H1 (cell line): ENCODE results near the gene PELI2.

Experiments
- EZH2 ChIP-seq: fragments of 200-600 bp; sonication (generic); IDR thresholded peaks from 2 replicates; pipeline ENCODE4 v1.7.1; 2012; ENCODE audit warnings: low read depth, mild to moderate bottlenecking, moderate library complexity, low read length, inconsistent platforms; ENCODE audit not compliant: severe bottlenecking
- JUN ChIP-seq: IDR thresholded peaks from 2 replicates; pipeline ENCODE4 v1.6.1; 2011; ENCODE audit warnings: low read depth, mild to moderate bottlenecking, improper control_type of control experiment, low read length
- NRF1 ChIP-seq: IDR thresholded peaks from 2 replicates; pipeline ENCODE4 v1.6.1; 2011; ENCODE audit warnings: mild to moderate bottlenecking, low read depth, low read length, improper control_type of control experiment
- POLR2A ChIP-seq, 2 experiments: IDR thresholded peaks; 1 replicate in 1 of 2; 2 replicates in 1 of 2; pipeline ENCODE4 v1.6.1; 2011; ENCODE audit warnings: low read depth in 2 of 2, low read length in 2 of 2, mild to moderate bottlenecking in 2 of 2; ENCODE audit errors: control extremely low read depth in 1 of 2
- RAD21 ChIP-seq, 2 experiments: IDR thresholded peaks in 1 of 2; conservative IDR thresholded peaks in 1 of 2; 2 replicates each; pipeline ENCODE4 v1.6.1; 2011; ENCODE audit warnings: low read depth in 2 of 2, low read length in 2 of 2, improper control_type of control experiment in 1 of 2, inconsistent platforms in 1 of 2, mild to moderate bottlenecking in 1 of 2, moderate library complexity in 1 of 2
- TF ChIP-seq, protein P1 (sequence below), 3 experiments: IDR thresholded peaks; 1 replicate in 2 of 3; 2 replicates in 1 of 3; pipeline versions ENCODE4 v1.5.1 to v1.6.1; 2011; ENCODE audit warnings: low read length in 3 of 3, mild to moderate bottlenecking in 3 of 3, inconsistent platforms in 2 of 3, low read depth in 1 of 3, moderate library complexity in 1 of 3; ENCODE audit not compliant: insufficient read depth in 1 of 3; ENCODE audit errors: control extremely low read depth in 1 of 3
- TF ChIP-seq, protein P2 (sequence below): IDR thresholded peaks from 2 replicates; pipeline ENCODE4 v1.6.1; 2011; ENCODE audit warnings: low read length, improper control_type of control experiment

DNA sequence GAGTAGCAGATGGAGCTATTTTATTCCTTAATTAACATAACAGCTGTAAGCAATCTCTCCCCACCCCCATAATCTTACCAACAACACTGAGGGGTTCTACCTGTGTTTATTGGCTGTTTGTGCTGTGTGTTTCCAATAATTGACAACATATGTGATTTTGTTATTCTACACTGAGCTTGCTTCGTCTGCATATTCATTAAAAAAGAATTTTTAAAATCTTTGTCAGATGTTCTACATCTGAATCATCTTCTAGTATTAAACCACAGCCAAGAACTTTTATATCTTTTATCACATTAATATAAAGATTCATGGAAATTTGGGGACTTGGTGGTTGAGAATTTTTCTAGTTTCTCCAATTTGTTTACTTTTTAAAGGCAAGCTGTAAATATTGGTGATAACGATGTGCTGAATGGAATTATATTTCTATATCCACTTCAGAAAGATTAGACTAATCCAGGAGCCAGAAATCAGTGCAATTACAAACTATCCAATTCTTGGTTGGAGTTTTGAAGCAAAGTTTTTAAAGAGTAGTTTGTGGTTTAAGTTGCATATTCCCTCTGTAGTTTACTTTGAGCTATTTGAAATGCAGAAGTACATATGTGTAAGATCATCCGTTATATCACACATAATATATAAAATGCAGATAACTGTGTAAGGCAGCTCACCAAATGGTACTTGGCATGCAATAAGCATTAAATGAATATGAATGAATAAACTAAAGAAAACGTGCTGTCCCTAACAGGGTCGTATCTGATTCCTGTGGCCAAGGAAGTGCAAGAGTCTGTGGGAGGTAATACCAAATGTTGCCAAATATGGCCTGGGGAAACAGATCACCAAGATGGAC, 206.9 kb downstream of the PELI2 start:
- no peak for TF ChIP-seq POLR2A (IDR thresholded peaks at IDR 0.05; ENCODE audit: control extremely low read depth in 1 of 2, low read depth in 2 of 2, low read length in 2 of 2)
- TF ChIP-seq, protein P1, sequence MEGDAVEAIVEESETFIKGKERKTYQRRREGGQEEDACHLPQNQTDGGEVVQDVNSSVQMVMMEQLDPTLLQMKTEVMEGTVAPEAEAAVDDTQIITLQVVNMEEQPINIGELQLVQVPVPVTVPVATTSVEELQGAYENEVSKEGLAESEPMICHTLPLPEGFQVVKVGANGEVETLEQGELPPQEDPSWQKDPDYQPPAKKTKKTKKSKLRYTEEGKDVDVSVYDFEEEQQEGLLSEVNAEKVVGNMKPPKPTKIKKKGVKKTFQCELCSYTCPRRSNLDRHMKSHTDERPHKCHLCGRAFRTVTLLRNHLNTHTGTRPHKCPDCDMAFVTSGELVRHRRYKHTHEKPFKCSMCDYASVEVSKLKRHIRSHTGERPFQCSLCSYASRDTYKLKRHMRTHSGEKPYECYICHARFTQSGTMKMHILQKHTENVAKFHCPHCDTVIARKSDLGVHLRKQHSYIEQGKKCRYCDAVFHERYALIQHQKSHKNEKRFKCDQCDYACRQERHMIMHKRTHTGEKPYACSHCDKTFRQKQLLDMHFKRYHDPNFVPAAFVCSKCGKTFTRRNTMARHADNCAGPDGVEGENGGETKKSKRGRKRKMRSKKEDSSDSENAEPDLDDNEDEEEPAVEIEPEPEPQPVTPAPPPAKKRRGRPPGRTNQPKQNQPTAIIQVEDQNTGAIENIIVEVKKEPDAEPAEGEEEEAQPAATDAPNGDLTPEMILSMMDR (IDR thresholded peaks at IDR 0.05; ENCODE audit: control extremely low read depth in 1 of 3, insufficient read depth in 1 of 3, low read depth in 1 of 3, low read length in 3 of 3): no peak
- TF ChIP-seq, protein P2, sequence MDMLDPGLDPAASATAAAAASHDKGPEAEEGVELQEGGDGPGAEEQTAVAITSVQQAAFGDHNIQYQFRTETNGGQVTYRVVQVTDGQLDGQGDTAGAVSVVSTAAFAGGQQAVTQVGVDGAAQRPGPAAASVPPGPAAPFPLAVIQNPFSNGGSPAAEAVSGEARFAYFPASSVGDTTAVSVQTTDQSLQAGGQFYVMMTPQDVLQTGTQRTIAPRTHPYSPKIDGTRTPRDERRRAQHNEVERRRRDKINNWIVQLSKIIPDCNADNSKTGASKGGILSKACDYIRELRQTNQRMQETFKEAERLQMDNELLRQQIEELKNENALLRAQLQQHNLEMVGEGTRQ: no peak
- no peak for TF ChIP-seq RAD21 (IDR thresholded peaks at IDR 0.05 in 1 of 2, conservative IDR thresholded peaks at IDR 0.05 in 1 of 2; ENCODE audit: low read depth in 2 of 2, low read length in 2 of 2)
- TF ChIP-seq JUN: no peak
- no peak for TF ChIP-seq NRF1
- TF ChIP-seq EZH2: no peak
